ENCODE data around the gene THEMIS2.

THEMIS2 gene

GRCh38 chr1:27878039-27878438 is 5.7 kb downstream of the THEMIS2 start:
- no peaks in the 10 kb centered on the region for H3K4me1 ChIP-seq (ENCODE audit: control insufficient read depth, insufficient read depth, low read length, poor library complexity, severe bottlenecking)
- 90 to 97% methylated on average over 2 to 3 of the region's 4 CpGs for WGBS, 2 experiments (ENCODE audit: insufficient coverage in 2 of 2)
- H3K36me3 ChIP-seq (ENCODE audit: control insufficient read depth, insufficient read depth, low read length): no peaks in the 10 kb centered on the region
- no peaks in the 10 kb centered on the region for H3K9me3 ChIP-seq (ENCODE audit: control insufficient read depth, low read length)
- H3K4me3 ChIP-seq (ENCODE audit: extremely low read depth, insufficient read depth, low read length, poor library complexity, severe bottlenecking): no peak overlapping the region
- no peak overlapping the region for H3K27ac ChIP-seq (ENCODE audit: low read depth, low read length, severe bottlenecking)

GRCh38 chr1:27878787-27879335 is 6.5 kb downstream of the THEMIS2 start:
- no peaks in the 10 kb centered on the region for H3K36me3 ChIP-seq (ENCODE audit: control insufficient read depth, insufficient read depth, low read length)
- H3K4me1 ChIP-seq (ENCODE audit: control insufficient read depth, insufficient read depth, low read length, poor library complexity, severe bottlenecking): no peaks in the 10 kb centered on the region
- H3K27ac ChIP-seq (ENCODE audit: low read depth, low read length, severe bottlenecking): no peak overlapping the region
- no peak overlapping the region for H3K4me3 ChIP-seq (ENCODE audit: extremely low read depth, insufficient read depth, low read length, poor library complexity, severe bottlenecking)
- no peaks in the 10 kb centered on the region for H3K9me3 ChIP-seq (ENCODE audit: control insufficient read depth, low read length)
- WGBS, 2 experiments (ENCODE audit: insufficient coverage in 2 of 2): 87 to 96% methylated on average over 7 to 8 of the region's 8 CpGs

GRCh38 chr1:27879374-27880082 is 7.2 kb downstream of the THEMIS2 start:
- no peak overlapping the region for H3K27ac ChIP-seq (ENCODE audit: low read depth, low read length, severe bottlenecking)
- H3K9me3 ChIP-seq (ENCODE audit: control insufficient read depth, low read length): no peaks in the 10 kb centered on the region
- H3K36me3 ChIP-seq (ENCODE audit: control insufficient read depth, insufficient read depth, low read length): no peaks in the 10 kb centered on the region
- no peak overlapping the region for H3K4me3 ChIP-seq (ENCODE audit: extremely low read depth, insufficient read depth, low read length, poor library complexity, severe bottlenecking)
- 82 to 91% methylated on average over 7 to 8 of the region's 10 CpGs for WGBS, 2 experiments (ENCODE audit: insufficient coverage in 2 of 2)
- no peaks in the 10 kb centered on the region for H3K4me1 ChIP-seq (ENCODE audit: control insufficient read depth, insufficient read depth, low read length, poor library complexity, severe bottlenecking)

GRCh38 chr1:27882543-27882903 is 10.2 kb downstream of the THEMIS2 start:
- Histone ChIP-seq H3K36me3 (ENCODE audit: control insufficient read depth, insufficient read depth, low read length) (peaks cover 7% of the 10 kb centered on the region), H3K4me1 (ENCODE audit: control insufficient read depth, insufficient read depth, low read length, poor library complexity, severe bottlenecking) (no peaks in the 10 kb centered on the region), H3K4me3 (ENCODE audit: extremely low read depth, insufficient read depth, low read length, poor library complexity, severe bottlenecking) (no peak overlapping the region), H3K9me3 (ENCODE audit: control insufficient read depth, low read length) (no peaks in the 10 kb centered on the region), H3K27ac (ENCODE audit: low read depth, low read length, severe bottlenecking) (no peak overlapping the region)
- WGBS, 2 experiments (ENCODE audit: insufficient coverage in 2 of 2): 86 to 93% methylated on average over 5 to 6 of the region's 6 CpGs

- no peak overlapping the region for H3K4me3 ChIP-seq (ENCODE audit: extremely low read depth, insufficient read depth, low read length, poor library complexity, severe bottlenecking)
- no peaks in the 10 kb centered on the region for H3K9me3 ChIP-seq (ENCODE audit: control insufficient read depth, low read length)
- H3K27ac ChIP-seq (ENCODE audit: low read depth, low read length, severe bottlenecking): no peak overlapping the region
- H3K36me3 ChIP-seq (ENCODE audit: control insufficient read depth, insufficient read depth, low read length): peaks cover 7% of the 10 kb centered on the region
- WGBS, 2 experiments (ENCODE audit: insufficient coverage in 2 of 2): 94 to 97% methylated on average over 10 to 11 of the region's 13 CpGs
- no peaks in the 10 kb centered on the region for H3K4me1 ChIP-seq (ENCODE audit: control insufficient read depth, insufficient read depth, low read length, poor library complexity, severe bottlenecking)
Measured at GRCh38 chr1:27883536-27883935, 11.2 kb downstream of the THEMIS2 start.

- 92 to 93% methylated on average over 23 of the region's 24 CpGs for WGBS, 2 experiments (ENCODE audit: insufficient coverage in 2 of 2)
- no peaks in the 10 kb centered on the region for H3K9me3 ChIP-seq (ENCODE audit: control insufficient read depth, low read length)
- H3K4me1 ChIP-seq (ENCODE audit: control insufficient read depth, insufficient read depth, low read length, poor library complexity, severe bottlenecking): no peaks in the 10 kb centered on the region
- H3K36me3 ChIP-seq (ENCODE audit: control insufficient read depth, insufficient read depth, low read length): peaks cover 10% of the 10 kb centered on the region
- no peak overlapping the region for H3K4me3 ChIP-seq (ENCODE audit: extremely low read depth, insufficient read depth, low read length, poor library complexity, severe bottlenecking)
- H3K27ac ChIP-seq (ENCODE audit: low read depth, low read length, severe bottlenecking): no peak overlapping the region
Measured at GRCh38 chr1:27884006-27884954, 11.9 kb downstream of the THEMIS2 start.

GRCh38 chr1:27885114-27885528 is 12.8 kb downstream of the THEMIS2 start:
- H3K4me1 ChIP-seq (ENCODE audit: control insufficient read depth, insufficient read depth, low read length, poor library complexity, severe bottlenecking): no peaks in the 10 kb centered on the region
- H3K4me3 ChIP-seq (ENCODE audit: extremely low read depth, insufficient read depth, low read length, poor library complexity, severe bottlenecking): no peak overlapping the region
- 93 to 98% methylated on average over 8 of the region's 8 CpGs for WGBS, 2 experiments (ENCODE audit: insufficient coverage in 2 of 2)
- no peak overlapping the region for H3K27ac ChIP-seq (ENCODE audit: low read depth, low read length, severe bottlenecking)
- peaks cover 13% of the 10 kb centered on the region for H3K36me3 ChIP-seq (ENCODE audit: control insufficient read depth, insufficient read depth, low read length)
- no peaks in the 10 kb centered on the region for H3K9me3 ChIP-seq (ENCODE audit: control insufficient read depth, low read length)

GRCh38 chr1:27885621-27886352 is 13.4 kb downstream of the THEMIS2 start:
- Histone ChIP-seq H3K27ac (ENCODE audit: low read depth, low read length, severe bottlenecking) (no peak overlapping the region), H3K36me3 (ENCODE audit: control insufficient read depth, insufficient read depth, low read length) (peaks cover 19% of the 10 kb centered on the region), H3K4me1 (ENCODE audit: control insufficient read depth, insufficient read depth, low read length, poor library complexity, severe bottlenecking) (no peaks in the 10 kb centered on the region), H3K4me3 (ENCODE audit: extremely low read depth, insufficient read depth, low read length, poor library complexity, severe bottlenecking) (no peak overlapping the region), H3K9me3 (ENCODE audit: control insufficient read depth, low read length) (no peaks in the 10 kb centered on the region)
- WGBS, 2 experiments (ENCODE audit: insufficient coverage in 2 of 2): 97 to 98% methylated on average over 13 to 15 of the region's 15 CpGs

GRCh38 chr1:27886353-27886679 is 14.0 kb downstream of the THEMIS2 start:
- Histone ChIP-seq H3K9me3 (ENCODE audit: control insufficient read depth, low read length) (no peaks in the 10 kb centered on the region), H3K4me1 (ENCODE audit: control insufficient read depth, insufficient read depth, low read length, poor library complexity, severe bottlenecking) (no peaks in the 10 kb centered on the region), H3K4me3 (ENCODE audit: extremely low read depth, insufficient read depth, low read length, poor library complexity, severe bottlenecking) (no peak overlapping the region), H3K36me3 (ENCODE audit: control insufficient read depth, insufficient read depth, low read length) (peaks cover 24% of the 10 kb centered on the region), H3K27ac (ENCODE audit: low read depth, low read length, severe bottlenecking) (no peak overlapping the region)
- WGBS, 2 experiments (ENCODE audit: insufficient coverage in 2 of 2): 80% methylated on average over 1 of the region's 2 CpGs; no CpG with 5 or more reads in 1 of the 2 experiments

GRCh38 chr1:27886744-27887143 is 14.4 kb downstream of the THEMIS2 start:
- 100% methylated on average over 2 of the region's 3 CpGs for WGBS, 2 experiments (ENCODE audit: insufficient coverage in 2 of 2)
- Histone ChIP-seq H3K4me1 (ENCODE audit: control insufficient read depth, insufficient read depth, low read length, poor library complexity, severe bottlenecking) (no peaks in the 10 kb centered on the region), H3K36me3 (ENCODE audit: control insufficient read depth, insufficient read depth, low read length) (peaks cover 28% of the 10 kb centered on the region), H3K27ac (ENCODE audit: low read depth, low read length, severe bottlenecking) (no peak overlapping the region), H3K4me3 (ENCODE audit: extremely low read depth, insufficient read depth, low read length, poor library complexity, severe bottlenecking) (no peak overlapping the region), H3K9me3 (ENCODE audit: control insufficient read depth, low read length) (no peaks in the 10 kb centered on the region)
